K562 treated with DMSO at 1 percent for 12 hours (cell line): Measurements from ENCODE around the gene SLC15A2. TPM values are rescaled to one million over a fixed set of nuclear protein-coding genes. Genes with fewer than 3 reads are reported as not detected.

Source experiments
- total RNA-seq: library from RNA; unstranded; fragments of 300-600 nt; gene quantifications from 2 replicates; pipeline ENCODE4 v1.2.3, GENCODE V29; 2022; ENCODE audit not compliant: insufficient read depth

SLC15A2 gene
- total RNA-seq = 0.52 and 0.89 TPM in 2 replicates

GRCh38 chr3:121894301-121894990, at the start of gene SLC15A2:
TSS of gene SLC15A2 (plus strand) at chr3:121894401. CDS start at chr3:121894477, 76 bp downstream.

Other genes with a start within 250 kb of the SLC15A2 start
- 49.7 and 53.0 TPM in 2 replicates for gene HCLS1, start 233.5 kb upstream of the SLC15A2 start, total RNA-seq
- gene GOLGB1, start 144.7 kb upstream of the SLC15A2 start, total RNA-seq = 4.5 and 16.9 TPM in 2 replicates
- gene IQCB1, start 59.3 kb upstream of the SLC15A2 start, total RNA-seq = 15.9 and 34.7 TPM in 2 replicates
- 7.3 and 11.0 TPM in 2 replicates for gene EAF2, start 59.2 kb upstream of the SLC15A2 start, total RNA-seq
- not detected in 2 replicates for gene ILDR1, start 127.8 kb downstream of the SLC15A2 start, total RNA-seq
- not detected in 2 replicates for gene CD86, start 161.0 kb downstream of the SLC15A2 start, total RNA-seq